NB4 (cell line): ENCODE data around the gene ZNF710.

Source experiments
- DNase-seq: peaks from one replicate; pipeline ENCODE4 v3.0.0; 2010; ENCODE audit warnings: low read depth
- H3K4me3 ChIP-seq: one replicate; pipeline ENCODE4 v1.5.1; 2011; ENCODE audit warnings: mild to moderate bottlenecking, low read depth, low read length, moderate library complexity
- CTCF ChIP-seq: IDR thresholded peaks from one replicate; pipeline ENCODE4 v1.5.1; 2012; ENCODE audit warnings: low read depth, low read length
- MAX ChIP-seq: IDR thresholded peaks from 2 replicates; pipeline ENCODE4 v1.6.1; 2011; ENCODE audit warnings: low read depth, low read length
- MYC ChIP-seq: IDR thresholded peaks from 2 replicates; pipeline ENCODE4 v1.6.1; 2011; ENCODE audit warnings: low read depth, low read length
- POLR2A ChIP-seq: IDR thresholded peaks from 2 replicates; pipeline ENCODE4 v1.6.1; 2011; ENCODE audit warnings: mild to moderate bottlenecking; ENCODE audit not compliant: insufficient read length; ENCODE audit errors: extremely low read depth

Gene ZNF710

GRCh38 chr15:90055182-90055581 is 54.1 kb downstream of the ZNF710 start:
- TF ChIP-seq CTCF (no peak), MYC (no peak), POLR2A (no peak), MAX (no peak)
- DNase-seq = no peak

GRCh38 chr15:90056529-90056928 is 55.4 kb downstream of the ZNF710 start:
- no peak for TF ChIP-seq MYC
- no peak for TF ChIP-seq MAX
- no peak for TF ChIP-seq CTCF
- TF ChIP-seq POLR2A = no peak
- no peak for DNase-seq
- no peak overlapping the region for H3K4me3 ChIP-seq

More at GRCh38 chr15:90055182-90055581, 54.1 kb downstream of the ZNF710 start:
- H3K4me3 ChIP-seq = no peak overlapping the region

- peak; percentile 81 for DNase-seq
- no peak for TF ChIP-seq MYC
- no peak for TF ChIP-seq CTCF
- no peak for TF ChIP-seq POLR2A
- no peak for TF ChIP-seq MAX
These were observed 57.2 kb downstream of the ZNF710 start for GRCh38 chr15:90058308-90058707.

GRCh38 chr15:90058775-90059174 is 57.7 kb downstream of the ZNF710 start:
- H3K4me3 ChIP-seq = no peak overlapping the region
- TF ChIP-seq MAX (peak; percentile 9; the same call in 1 of the 2 replicates), MYC (no peak)
- DNase-seq = no peak

More at GRCh38 chr15:90058308-90058707, 57.2 kb downstream of the ZNF710 start:
- no peak overlapping the region for H3K4me3 ChIP-seq

GRCh38 chr15:90059208-90059985 is 58.3 kb downstream of the ZNF710 start:
- TF ChIP-seq POLR2A = no peak
- no peak for TF ChIP-seq CTCF
- no peak for TF ChIP-seq MYC
- TF ChIP-seq MAX = peak; percentile 72
- DNase-seq = peak; percentile 99
- peak overlapping the region; percentile 34 for H3K4me3 ChIP-seq

GRCh38 chr15:90060797-90061196 is 59.7 kb downstream of the ZNF710 start:
- TF ChIP-seq MAX (no peak), MYC (no peak), CTCF (no peak), POLR2A (no peak)
- H3K4me3 ChIP-seq = no peak overlapping the region
- DNase-seq = no peak
